Measurements from ENCODE around the gene IRF7.

- no peak for TF ChIP-seq CTCF (IDR thresholded peaks at IDR 0.05)
- TF ChIP-seq POLR2A (IDR thresholded peaks at IDR 0.05): no peak
Observed at GRCh38 chr11:587546-587945, 28.2 kb downstream of the IRF7 start.

Measured in heart left ventricle (tissue), 13 donors.